Lung (tissue), 12 donors: Measurements from ENCODE around the gene CALD1. TPM values are rescaled to one million over a fixed set of nuclear protein-coding genes. Genes with fewer than 3 reads are reported as not detected.

Experiments
- ATAC-seq: fragments of 200-7000 bp; cut with Tn5 transposase; one replicate; pipeline ENCODE4 v1.9.1; 2020; ENCODE audit warnings: moderate number of reproducible peaks; ENCODE audit not compliant: insufficient read depth, low FRiP score
- DNase-seq, 3 donors: peaks; one replicate each; pipeline ENCODE4 v3.0.0-alpha.2; 2013 to 2017
- H3K27ac ChIP-seq, 2 donors: one replicate each; pipeline ENCODE4 v1.5.1; 2013; ENCODE audit warnings: mild to moderate bottlenecking in 2 of 2, moderate library complexity in 2 of 2, control low read depth in 1 of 2, inconsistent platforms in 1 of 2, low read depth in 1 of 2, low read length in 1 of 2
- H3K27me3 ChIP-seq, 3 donors: one replicate each; pipeline ENCODE4 v1.5.1; 2013; ENCODE audit warnings: low read length in 2 of 3; ENCODE audit not compliant: control insufficient read depth in 3 of 3, insufficient read depth in 3 of 3
- H3K36me3 ChIP-seq, 4 donors: one replicate each; pipeline ENCODE4 v1.5.1; 2013; ENCODE audit warnings: low read length in 4 of 4, mild to moderate bottlenecking in 1 of 4, moderate library complexity in 1 of 4; ENCODE audit not compliant: control insufficient read depth in 4 of 4, insufficient read depth in 4 of 4
- H3K4me1 ChIP-seq, 5 donors: one replicate each; pipeline ENCODE4 v1.5.1; 2013; ENCODE audit warnings: low read length in 5 of 5, mild to moderate bottlenecking in 2 of 5, moderate library complexity in 1 of 5; ENCODE audit not compliant: control insufficient read depth in 5 of 5, insufficient read depth in 5 of 5
- H3K4me3 ChIP-seq: one replicate; pipeline ENCODE4 v1.5.1; 2013; ENCODE audit warnings: mild to moderate bottlenecking, control low read depth, moderate library complexity
- H3K9ac ChIP-seq, 2 donors: one replicate each; pipeline ENCODE4 v1.5.1; 2013; ENCODE audit warnings: low read length in 2 of 2, control low read depth in 1 of 2; ENCODE audit not compliant: insufficient read depth in 1 of 2
- H3K9me3 ChIP-seq, 4 donors: one replicate each; pipeline ENCODE4 v1.5.1; 2013; ENCODE audit warnings: low read length in 3 of 4, mild to moderate bottlenecking in 1 of 4, moderate library complexity in 1 of 4; ENCODE audit not compliant: control insufficient read depth in 4 of 4, insufficient read depth in 3 of 4
- CTCF ChIP-seq: IDR thresholded peaks from 2 replicates; pipeline ENCODE4 v1.5.1; 2012; ENCODE audit warnings: mild to moderate bottlenecking; ENCODE audit errors: control extremely low read depth, extremely low read depth
- WGBS, 2 donors: extraction: QIAGEN DNeasy Blood & Tissue Kit; methylation state at CpG; one replicate each; pipeline ENCODE4 v1.1.7; 2013; 5-methylcytosine and 5-hydroxymethylcytosine counted together
- polyA plus RNA-seq, 2 donors: library from polyadenylated mRNA; stranded (reverse); fragments of 200-250 nt; gene quantifications; one replicate each; pipeline ENCODE4 v1.2.1, GENCODE V29; 2013
- total RNA-seq, 2 donors: library from RNA; depleted of rRNA in 1 of 2; stranded (reverse); fragments of >200 nt in 1 of 2; gene quantifications; one replicate each; pipeline ENCODE4 v1.2.1, GENCODE V29; 2014 to 2021
- donor health status: control.
- donor health status: control.
- donor health status: Bipolar disorder and iron deficiency.
- donor health status: healthy.
- donor health status: DM: yes; HTN: yes; CAD: no.

The CALD1 gene
- total and polyA plus RNA-seq, 4 donors: 56.4 to 173 (median 92.0) TPM

- H3K36me3 ChIP-seq: no peaks in the 10 kb centered on the region
- peak overlapping the region in 1 of 2 donors; percentile 11 for H3K9ac ChIP-seq
- no peaks in the 10 kb centered on the region for H3K9me3 ChIP-seq
- no peak for ATAC-seq
- no peak overlapping the region for H3K27ac ChIP-seq
- peak; percentile 35 to 74 (median 58) for DNase-seq
- no peak overlapping the region for H3K4me3 ChIP-seq
- peaks cover 0 to 34% (median 2%) of the 10 kb centered on the region in 5 donors for H3K4me1 ChIP-seq
- WGBS, 2 donors: 59 to 81% methylated on average over 15 of the region's 15 CpGs
- TF ChIP-seq CTCF: no peak
- no peaks in the 10 kb centered on the region for H3K27me3 ChIP-seq
Measured at GRCh38 chr7:134831862-134832261, 52.4 kb downstream of the CALD1 start.

GRCh38 chr7:134832367-134832766, 52.9 kb downstream of the CALD1 start:
- no peaks in the 10 kb centered on the region for H3K27me3 ChIP-seq
- no peak overlapping the region for H3K9ac ChIP-seq
- DNase-seq (no peak), ATAC-seq (no peak)
- no peak overlapping the region for H3K4me3 ChIP-seq
- H3K36me3 ChIP-seq: no peaks in the 10 kb centered on the region
- peaks cover 0 to 30% (median 2%) of the 10 kb centered on the region in 5 donors for H3K4me1 ChIP-seq
- no peak for TF ChIP-seq CTCF
- H3K27ac ChIP-seq: no peak overlapping the region
- 90 to 93% methylated on average over 3 of the region's 3 CpGs for WGBS, 2 donors
- no peaks in the 10 kb centered on the region for H3K9me3 ChIP-seq

DNA sequence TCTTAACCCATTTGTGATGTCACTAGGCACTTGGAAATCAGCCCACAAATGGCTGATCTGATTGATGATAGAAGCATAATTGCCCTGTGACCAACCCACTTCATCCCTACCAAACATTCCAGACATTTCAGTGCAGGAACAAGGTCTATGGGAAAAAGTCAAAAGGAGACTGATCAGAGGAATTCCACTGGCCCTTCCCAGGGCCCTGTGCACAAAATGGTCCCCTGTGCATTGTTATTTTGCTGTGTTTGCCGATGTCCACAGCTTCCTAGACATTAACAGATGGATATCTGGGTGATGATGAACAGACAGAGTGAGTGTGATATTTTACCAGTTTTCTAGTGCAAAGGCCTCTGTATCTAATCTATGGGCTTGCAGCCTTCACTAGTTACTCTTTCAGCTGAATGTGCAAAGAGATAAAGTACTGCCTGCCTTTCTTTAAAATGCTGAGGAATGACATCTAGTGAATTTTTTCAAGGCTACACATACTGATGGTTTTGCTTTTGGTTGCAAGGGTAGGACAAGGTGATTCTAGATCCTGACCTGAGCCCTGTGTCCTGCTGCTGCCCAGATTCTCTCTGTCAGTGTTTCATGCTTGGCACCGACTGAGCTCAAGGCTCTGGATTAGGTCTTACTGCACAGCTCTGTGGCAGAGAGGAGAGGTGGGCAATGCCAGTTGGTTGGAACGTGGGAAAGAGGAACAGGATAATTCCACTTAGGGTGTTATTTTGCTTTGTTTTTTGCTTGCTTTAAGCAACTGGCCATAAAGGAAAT, 55.4 kb downstream of the CALD1 start:
- peaks cover 0 to 25% (median 2%) of the 10 kb centered on the region in 5 donors for H3K4me1 ChIP-seq
- ATAC-seq (no peak), DNase-seq (no peak)
- H3K27ac ChIP-seq: peak overlapping the region; percentile 40 to 64
- H3K4me3 ChIP-seq: no peak overlapping the region
- WGBS, 2 donors: 65 to 69% methylated on average over 3 of the region's 3 CpGs
- no peaks in the 10 kb centered on the region for H3K27me3 ChIP-seq
- no peak overlapping the region for H3K9ac ChIP-seq
- no peak for TF ChIP-seq CTCF
- no peaks in the 10 kb centered on the region for H3K36me3 ChIP-seq
- no peaks in the 10 kb centered on the region for H3K9me3 ChIP-seq
